ENCODE measurements around the gene UCMA. TPM values are rescaled to one million over a fixed set of nuclear protein-coding genes. Genes with fewer than 3 reads are reported as not detected.
"Not testable (repeated sequence)": the region's sequence is repeated elsewhere in the genome, so short reads cannot be mapped to it uniquely, and the experiment has no call there.

The UCMA gene
- total RNA-seq, 1 donor from 2014 or later = not detected

DNA sequence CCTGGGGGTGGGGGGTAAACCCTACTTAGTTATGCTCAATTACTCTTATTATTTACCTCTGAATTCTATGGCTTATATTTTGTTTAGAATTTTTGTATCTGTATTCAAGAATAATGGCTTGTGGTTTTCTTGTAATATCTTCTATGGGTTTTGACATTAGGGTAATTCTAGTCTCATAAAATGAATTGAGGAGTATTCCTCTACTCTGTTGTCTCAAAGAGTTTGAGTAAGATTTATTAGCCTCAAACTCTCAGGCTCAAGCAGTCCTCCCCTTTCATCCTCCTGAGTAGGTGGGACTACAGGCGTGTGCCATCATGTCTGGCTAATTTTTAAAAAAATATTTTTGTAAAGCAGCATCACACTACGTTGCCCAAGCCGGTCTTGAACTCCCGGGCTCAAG lies 19.6 kb upstream of the UCMA start:
- no peaks in the 10 kb centered on the region for H3K9me3 Mint-ChIP-seq
- H3K4me3 Mint-ChIP-seq = no peak overlapping the region
- peaks cover 17% of the 10 kb centered on the region for H3K27me3 Mint-ChIP-seq (ENCODE audit: insufficient read depth)
- intact Hi-C loops (cut with micrococcal nuclease) = no loop called here
- no peak for DNase-seq (ENCODE audit: low spot score)
- no peak overlapping the region for H3K27ac Mint-ChIP-seq
- H3K4me1 Mint-ChIP-seq (ENCODE audit: low read depth) = no peaks in the 10 kb centered on the region
- H3K36me3 Mint-ChIP-seq (ENCODE audit: low read depth) = no peaks in the 10 kb centered on the region

DNA sequence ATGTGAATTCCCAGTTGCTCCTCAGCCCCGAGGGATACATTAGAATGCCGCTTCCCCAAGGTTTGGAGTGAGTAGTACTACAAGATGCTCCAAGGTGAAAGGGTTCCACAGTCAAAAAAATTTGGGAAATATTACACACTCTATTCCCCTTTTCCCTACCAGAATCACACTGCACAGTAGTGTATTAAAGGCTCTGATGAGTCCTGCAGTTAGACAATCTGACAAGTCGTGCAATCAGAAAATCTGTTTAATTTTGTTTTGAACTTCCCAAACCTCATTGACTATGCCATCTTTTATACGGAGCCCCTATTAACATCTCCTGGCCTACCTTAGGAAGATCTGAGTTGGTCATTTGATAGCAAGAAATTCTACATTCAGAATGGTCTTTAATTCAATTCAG lies 13.6 kb upstream of the UCMA start:
- H3K27ac Mint-ChIP-seq = no peak overlapping the region
- intact Hi-C loops (cut with micrococcal nuclease) = no loop called here
- H3K4me1 Mint-ChIP-seq (ENCODE audit: low read depth) = no peaks in the 10 kb centered on the region
- H3K36me3 Mint-ChIP-seq (ENCODE audit: low read depth) = no peaks in the 10 kb centered on the region
- H3K9me3 Mint-ChIP-seq = no peaks in the 10 kb centered on the region
- DNase-seq (ENCODE audit: low spot score) = no peak
- H3K4me3 Mint-ChIP-seq = no peak overlapping the region
- peaks cover 5% of the 10 kb centered on the region for H3K27me3 Mint-ChIP-seq (ENCODE audit: insufficient read depth)

DNA sequence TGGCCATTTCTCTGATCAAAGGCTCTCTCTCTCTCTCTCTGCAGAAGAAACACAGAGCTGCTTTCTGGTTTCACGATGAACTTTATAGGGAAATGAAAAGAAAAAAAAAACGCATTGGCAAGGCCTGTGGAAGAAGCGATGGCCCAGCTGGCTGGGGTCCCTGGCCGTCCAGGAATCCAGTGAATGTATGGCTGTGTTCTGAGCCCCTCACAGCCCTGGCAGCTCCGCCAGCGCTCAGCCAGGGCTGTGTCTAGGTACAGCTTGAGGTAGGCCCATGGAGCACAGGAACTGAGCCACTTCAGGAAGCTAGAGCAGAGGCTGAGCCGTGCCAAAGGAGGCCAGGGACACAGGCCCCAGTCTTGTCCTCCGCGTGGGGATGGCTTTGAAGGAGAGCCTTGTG lies 13.1 kb upstream of the UCMA start:
- intact Hi-C loops (cut with micrococcal nuclease) = no loop called here
- Mint-ChIP-seq H3K27ac (no peak overlapping the region), H3K4me3 (no peak overlapping the region), H3K9me3 (no peaks in the 10 kb centered on the region), H3K4me1 (ENCODE audit: low read depth) (no peaks in the 10 kb centered on the region), H3K36me3 (ENCODE audit: low read depth) (no peaks in the 10 kb centered on the region), H3K27me3 (ENCODE audit: insufficient read depth) (peaks cover 2% of the 10 kb centered on the region)
- no peak for DNase-seq (ENCODE audit: low spot score)

GRCh38 chr10:13242260-13242659 lies 8.1 kb upstream of the UCMA start:
- DNase-seq (ENCODE audit: low spot score); H3K9me3 Mint-ChIP-seq; H3K27me3 Mint-ChIP-seq (ENCODE audit: insufficient read depth); intact Hi-C loops (cut with micrococcal nuclease); H3K27ac Mint-ChIP-seq; H3K36me3 Mint-ChIP-seq (ENCODE audit: low read depth); H3K4me1 Mint-ChIP-seq (ENCODE audit: low read depth); H3K4me3 Mint-ChIP-seq: not testable (repeated sequence)

- Mint-ChIP-seq H3K4me3 (no peak overlapping the region), H3K36me3 (ENCODE audit: low read depth) (no peaks in the 10 kb centered on the region), H3K4me1 (ENCODE audit: low read depth) (no peaks in the 10 kb centered on the region), H3K9me3 (no peaks in the 10 kb centered on the region), H3K27me3 (ENCODE audit: insufficient read depth) (peaks cover 4% of the 10 kb centered on the region), H3K27ac (no peak overlapping the region)
- no peak for DNase-seq (ENCODE audit: low spot score)
- intact Hi-C loops (cut with micrococcal nuclease) = no loop called here
These were observed 7.4 kb upstream of the UCMA start for GRCh38 chr10:13241613-13242012.

GRCh38 chr10:13239923-13240322 lies 5.7 kb upstream of the UCMA start:
- H3K4me1 Mint-ChIP-seq (ENCODE audit: low read depth) = no peaks in the 10 kb centered on the region
- H3K27me3 Mint-ChIP-seq (ENCODE audit: insufficient read depth) = peaks cover 4% of the 10 kb centered on the region
- intact Hi-C loops (cut with micrococcal nuclease) = no loop called here
- H3K36me3 Mint-ChIP-seq (ENCODE audit: low read depth) = no peaks in the 10 kb centered on the region
- no peak for DNase-seq (ENCODE audit: low spot score)
- H3K4me3 Mint-ChIP-seq = no peak overlapping the region
- no peak overlapping the region for H3K27ac Mint-ChIP-seq
- no peaks in the 10 kb centered on the region for H3K9me3 Mint-ChIP-seq

DNA sequence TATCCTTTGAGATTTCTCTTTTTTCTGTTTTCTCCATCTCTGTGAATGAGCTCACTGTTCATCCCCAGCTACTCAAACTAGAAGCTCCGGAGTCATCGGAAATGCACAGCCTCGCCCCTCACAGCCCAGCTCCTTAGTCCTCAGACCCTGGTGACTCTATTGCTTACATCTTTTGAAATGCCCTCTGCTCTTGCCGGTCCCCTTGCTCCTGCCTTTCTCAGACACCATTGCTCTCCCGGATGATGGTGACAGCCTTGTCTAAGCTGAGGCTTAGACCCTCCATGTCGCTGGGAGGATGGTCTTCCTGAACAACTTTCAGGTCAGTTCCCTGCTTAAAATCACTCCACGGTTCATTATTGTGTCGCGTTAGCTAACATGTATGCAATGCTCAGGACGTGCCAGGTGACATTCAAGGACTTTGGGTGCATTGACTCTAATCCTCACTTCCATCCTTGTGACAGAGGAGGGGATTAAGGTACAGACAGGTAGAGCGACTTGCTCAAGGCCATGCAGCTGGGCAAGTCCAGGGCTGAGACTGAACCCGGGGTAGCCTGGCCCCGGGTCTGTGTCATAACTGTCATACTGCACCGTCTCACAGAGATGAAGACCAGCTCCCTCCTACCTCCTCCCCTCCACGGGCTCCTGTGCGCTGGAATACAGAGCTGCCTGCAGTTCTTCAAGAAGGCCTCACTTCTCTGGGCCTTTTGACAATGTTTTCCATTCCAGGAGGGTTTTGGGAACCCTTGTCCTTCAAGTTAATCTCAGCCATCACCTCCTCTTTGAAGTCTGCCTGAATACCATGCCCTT lies 4.3 kb upstream of the UCMA start:
- Mint-ChIP-seq H3K9me3 (no peaks in the 10 kb centered on the region), H3K4me3 (no peak overlapping the region), H3K27me3 (ENCODE audit: insufficient read depth) (peaks cover 4% of the 10 kb centered on the region), H3K4me1 (ENCODE audit: low read depth) (no peaks in the 10 kb centered on the region), H3K36me3 (ENCODE audit: low read depth) (no peaks in the 10 kb centered on the region), H3K27ac (no peak overlapping the region)
- no peak for DNase-seq (ENCODE audit: low spot score)
- intact Hi-C loops (cut with micrococcal nuclease) = no loop called here

GRCh38 chr10:13236638-13237037 lies 2.5 kb upstream of the UCMA start:
- intact Hi-C loops (cut with micrococcal nuclease) = no loop called here
- no peak for DNase-seq (ENCODE audit: low spot score)
- Mint-ChIP-seq H3K27ac (no peak overlapping the region), H3K27me3 (ENCODE audit: insufficient read depth) (peaks cover 2% of the 10 kb centered on the region), H3K4me1 (ENCODE audit: low read depth) (no peaks in the 10 kb centered on the region), H3K4me3 (no peak overlapping the region), H3K36me3 (ENCODE audit: low read depth) (no peaks in the 10 kb centered on the region), H3K9me3 (no peaks in the 10 kb centered on the region)

DNA sequence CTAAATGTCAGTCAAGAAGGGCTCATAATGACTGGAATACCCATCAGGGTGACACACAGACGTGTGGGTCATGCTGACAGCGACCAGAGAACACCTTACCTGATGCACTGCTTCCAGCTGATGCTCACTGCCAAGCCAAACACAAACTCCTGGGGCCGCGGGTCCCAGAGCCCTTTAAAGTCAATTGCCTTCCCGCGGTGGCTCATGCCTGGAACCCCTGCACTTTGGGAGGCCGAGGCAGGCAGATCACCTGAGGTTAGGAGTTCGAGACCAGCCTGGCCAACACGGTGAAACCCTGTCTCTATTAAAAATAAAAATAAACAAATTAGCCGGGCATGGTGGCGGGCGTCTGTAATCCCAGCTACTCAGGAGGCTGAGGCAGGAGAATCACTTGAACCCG lies 562 bp upstream of the UCMA start:
- H3K4me1 Mint-ChIP-seq (ENCODE audit: low read depth); H3K27ac Mint-ChIP-seq; H3K4me3 Mint-ChIP-seq; H3K27me3 Mint-ChIP-seq (ENCODE audit: insufficient read depth); H3K36me3 Mint-ChIP-seq (ENCODE audit: low read depth); H3K9me3 Mint-ChIP-seq; intact Hi-C loops (cut with micrococcal nuclease); DNase-seq (ENCODE audit: low spot score): not testable (repeated sequence)

DNA sequence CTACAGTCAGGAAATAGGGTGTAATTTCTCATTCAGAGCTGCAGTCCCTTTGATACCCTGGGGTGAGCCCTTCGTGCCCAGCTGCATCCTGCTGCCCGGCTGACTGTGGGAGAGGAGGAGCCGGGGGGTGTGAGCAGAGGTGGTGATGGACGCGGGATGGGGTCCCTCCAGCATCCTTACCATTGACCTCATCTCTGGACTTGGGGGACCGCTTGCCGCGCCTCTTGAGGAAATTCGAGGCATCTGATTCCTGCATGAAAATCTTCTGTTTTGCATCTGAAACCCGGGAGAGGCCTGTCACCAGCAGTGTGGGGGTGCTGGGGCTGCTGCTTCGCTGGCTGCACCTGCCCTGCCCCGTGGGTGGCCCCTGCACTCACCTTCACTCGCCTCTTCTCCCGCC lies 816 bp downstream of the UCMA start:
- intact Hi-C loops (cut with micrococcal nuclease) = loop anchor here (2.0 kb wide), 1 partner anchor 29 kb away; no protein-coding TSS in a partner anchor
- H3K9me3 Mint-ChIP-seq = no peaks in the 10 kb centered on the region
- H3K36me3 Mint-ChIP-seq (ENCODE audit: low read depth) = no peaks in the 10 kb centered on the region
- DNase-seq (ENCODE audit: low spot score) = no peak
- H3K27me3 Mint-ChIP-seq (ENCODE audit: insufficient read depth) = peaks cover 6% of the 10 kb centered on the region
- H3K4me1 Mint-ChIP-seq (ENCODE audit: low read depth) = no peaks in the 10 kb centered on the region
- H3K27ac Mint-ChIP-seq = no peak overlapping the region
- H3K4me3 Mint-ChIP-seq = no peak overlapping the region

- no peaks in the 10 kb centered on the region for H3K36me3 Mint-ChIP-seq (ENCODE audit: low read depth)
- H3K9me3 Mint-ChIP-seq = no peaks in the 10 kb centered on the region
- H3K4me3 Mint-ChIP-seq = no peak overlapping the region
- H3K4me1 Mint-ChIP-seq (ENCODE audit: low read depth) = no peaks in the 10 kb centered on the region
- intact Hi-C loops (cut with micrococcal nuclease) = loop anchor here (2.0 kb wide), 1 partner anchor 31 kb away; no protein-coding TSS in a partner anchor
- peaks cover 5% of the 10 kb centered on the region for H3K27me3 Mint-ChIP-seq (ENCODE audit: insufficient read depth)
- H3K27ac Mint-ChIP-seq = no peak overlapping the region
- DNase-seq (ENCODE audit: low spot score) = no peak
These were observed 2.4 kb downstream of the UCMA start for GRCh38 chr10:13231808-13232207.

GRCh38 chr10:13231190-13231589 lies 3.0 kb downstream of the UCMA start:
- no peak for DNase-seq (ENCODE audit: low spot score)
- Mint-ChIP-seq H3K27me3 (ENCODE audit: insufficient read depth) (peaks cover 5% of the 10 kb centered on the region), H3K9me3 (no peaks in the 10 kb centered on the region), H3K27ac (no peak overlapping the region), H3K4me1 (ENCODE audit: low read depth) (no peaks in the 10 kb centered on the region), H3K36me3 (ENCODE audit: low read depth) (no peaks in the 10 kb centered on the region), H3K4me3 (no peak overlapping the region)
- intact Hi-C loops (cut with micrococcal nuclease) = no loop called here

DNA sequence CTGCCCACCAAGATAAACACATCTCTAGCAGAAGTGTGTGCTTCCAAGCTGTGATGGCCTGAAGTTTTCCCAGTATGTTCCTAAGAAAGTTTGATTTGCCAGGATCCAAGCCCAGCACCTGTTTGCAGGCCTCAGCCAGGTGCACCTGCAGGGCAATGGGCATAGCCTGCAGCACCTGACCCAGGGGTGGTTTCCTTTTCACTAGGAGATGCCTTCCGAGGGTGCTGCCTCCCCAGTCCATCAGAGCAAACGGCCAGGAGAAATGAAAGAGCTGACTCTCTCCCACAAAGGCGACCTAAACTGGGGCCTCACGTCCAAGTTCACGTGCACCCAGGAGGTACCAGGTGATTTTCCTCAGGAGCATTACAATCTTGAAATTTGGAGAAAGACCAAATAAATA lies 7.1 kb downstream of the UCMA start:
- no peaks in the 10 kb centered on the region for H3K4me1 Mint-ChIP-seq (ENCODE audit: low read depth)
- H3K27ac Mint-ChIP-seq = no peak overlapping the region
- H3K27me3 Mint-ChIP-seq (ENCODE audit: insufficient read depth) = peaks cover 5% of the 10 kb centered on the region
- no peak for DNase-seq (ENCODE audit: low spot score)
- H3K9me3 Mint-ChIP-seq = no peaks in the 10 kb centered on the region
- intact Hi-C loops (cut with micrococcal nuclease) = no loop called here
- H3K36me3 Mint-ChIP-seq (ENCODE audit: low read depth) = no peaks in the 10 kb centered on the region
- no peak overlapping the region for H3K4me3 Mint-ChIP-seq

DNA sequence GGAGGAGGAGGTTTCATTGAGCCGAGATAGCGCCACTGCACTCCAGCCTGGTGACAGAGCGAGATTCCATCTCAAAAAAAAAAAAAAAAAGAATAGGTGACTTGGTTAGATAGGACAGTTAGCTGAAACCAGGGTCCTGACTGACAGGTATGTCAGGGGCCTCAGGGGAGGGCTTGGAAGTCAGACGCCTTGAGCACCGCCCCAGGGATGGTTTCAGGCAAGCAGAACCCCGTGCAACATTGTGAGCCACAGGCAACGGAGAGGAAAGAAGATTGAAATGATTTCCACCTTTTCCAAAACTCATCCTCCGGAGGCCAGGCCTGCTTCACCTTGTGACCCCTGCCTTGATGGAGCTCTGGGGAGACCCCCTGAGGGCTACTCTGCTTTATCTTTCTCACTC lies 8.6 kb downstream of the UCMA start:
- Mint-ChIP-seq H3K4me3 (no peak overlapping the region), H3K9me3 (no peaks in the 10 kb centered on the region), H3K36me3 (ENCODE audit: low read depth) (no peaks in the 10 kb centered on the region), H3K4me1 (ENCODE audit: low read depth) (no peaks in the 10 kb centered on the region), H3K27ac (no peak overlapping the region), H3K27me3 (ENCODE audit: insufficient read depth) (peaks cover 5% of the 10 kb centered on the region)
- intact Hi-C loops (cut with micrococcal nuclease) = no loop called here
- DNase-seq (ENCODE audit: low spot score) = no peak
